HPDE6-E6E7 (cell line): ENCODE results near the gene MAPK1.
"Not testable (repeated sequence)": the region's sequence is repeated elsewhere in the genome, so short reads cannot be mapped to it uniquely, and the experiment has no call there.

Experiments used
- DNase-seq: peaks from one replicate; pipeline ENCODE4 v3.0.0; 2011; ENCODE audit warnings: missing footprints; ENCODE audit errors: extremely low spot score

MAPK1 gene

GRCh38 chr22:21790849-21791610, 76.4 kb downstream of the MAPK1 start:
- not testable (repeated sequence) for DNase-seq

GRCh38 chr22:21790359-21790758, 77.1 kb downstream of the MAPK1 start:
- DNase-seq = no peak

GRCh38 chr22:21787565-21787964, 79.9 kb downstream of the MAPK1 start:
- DNase-seq = not testable (repeated sequence)

GRCh38 chr22:21780259-21780658, 87.2 kb downstream of the MAPK1 start:
- DNase-seq = no peak

GRCh38 chr22:21779444-21779843, 88.0 kb downstream of the MAPK1 start:
- DNase-seq = no peak

GRCh38 chr22:21778705-21779363, 88.6 kb downstream of the MAPK1 start:
- DNase-seq = no peak

- DNase-seq = no peak
Observed at GRCh38 chr22:21771631-21771976, 95.8 kb downstream of the MAPK1 start.

GRCh38 chr22:21768435-21768834, 99.0 kb downstream of the MAPK1 start:
- no peak for DNase-seq

GRCh38 chr22:21766691-21767462, 100.6 kb downstream of the MAPK1 start:
- no peak for DNase-seq

- DNase-seq = no peak
Observed at GRCh38 chr22:21765909-21766529, 101.4 kb downstream of the MAPK1 start.

- no peak for DNase-seq
Observed at GRCh38 chr22:21764038-21764804, 103.2 kb downstream of the MAPK1 start.

GRCh38 chr22:21762712-21763581, 104.5 kb downstream of the MAPK1 start:
- DNase-seq = no peak

GRCh38 chr22:21761994-21762680, 105.3 kb downstream of the MAPK1 start:
- no peak for DNase-seq

GRCh38 chr22:21761086-21761485, 106.4 kb downstream of the MAPK1 start:
- DNase-seq = no peak

- DNase-seq = no peak
Observed at GRCh38 chr22:21760640-21761039, 106.8 kb downstream of the MAPK1 start.

- DNase-seq = no peak
Observed at GRCh38 chr22:21759646-21760376, 107.6 kb downstream of the MAPK1 start.

GRCh38 chr22:21759093-21759492, 108.4 kb downstream of the MAPK1 start:
- no peak for DNase-seq

GRCh38 chr22:21758091-21758864, 109.2 kb downstream of the MAPK1 start:
- no peak for DNase-seq
